Smooth muscle cell of the brain vasculature (primary cell): ENCODE data around the gene NPC1L1.

Experiments
- DNase-seq: peaks from one replicate; pipeline ENCODE4 v3.0.0-alpha.2; 2012; ENCODE audit warnings: low read depth, low spot score

Gene NPC1L1

GRCh38 chr7:44536090-44536489 lies 5.0 kb downstream of the NPC1L1 start:
- DNase-seq: no peak

GRCh38 chr7:44535348-44536064 lies 5.6 kb downstream of the NPC1L1 start:
- no peak for DNase-seq

- no peak for DNase-seq
These were observed 6.6 kb downstream of the NPC1L1 start for GRCh38 chr7:44534501-44534900.

GRCh38 chr7:44534087-44534486 lies 7.0 kb downstream of the NPC1L1 start:
- peak; percentile 15 for DNase-seq

GRCh38 chr7:44533301-44534055 lies 7.7 kb downstream of the NPC1L1 start:
- peak; percentile 29 for DNase-seq

- no peak for DNase-seq
These were observed 9.4 kb downstream of the NPC1L1 start for GRCh38 chr7:44531421-44532380.

- no peak for DNase-seq
These were observed 10.1 kb downstream of the NPC1L1 start for GRCh38 chr7:44530990-44531389.

- no peak for DNase-seq
These were observed 16.2 kb downstream of the NPC1L1 start for GRCh38 chr7:44524811-44525388.

GRCh38 chr7:44522315-44522714 lies 18.8 kb downstream of the NPC1L1 start:
- no peak for DNase-seq

- no peak for DNase-seq
These were observed 19.6 kb downstream of the NPC1L1 start for GRCh38 chr7:44521347-44522095.

GRCh38 chr7:44520574-44520973 lies 20.6 kb downstream of the NPC1L1 start:
- DNase-seq: no peak

GRCh38 chr7:44519546-44519945 lies 21.6 kb downstream of the NPC1L1 start:
- no peak for DNase-seq

GRCh38 chr7:44518761-44519160 lies 22.4 kb downstream of the NPC1L1 start:
- no peak for DNase-seq

- no peak for DNase-seq
These were observed 24.0 kb downstream of the NPC1L1 start for GRCh38 chr7:44517175-44517574.

GRCh38 chr7:44515590-44516268 lies 25.4 kb downstream of the NPC1L1 start:
- DNase-seq: no peak

GRCh38 chr7:44512736-44513135 lies 28.4 kb downstream of the NPC1L1 start:
- DNase-seq: no peak

GRCh38 chr7:44511863-44512468 lies 29.2 kb downstream of the NPC1L1 start:
- no peak for DNase-seq

- no peak for DNase-seq
These were observed 29.9 kb downstream of the NPC1L1 start for GRCh38 chr7:44511236-44511635.

- no peak for DNase-seq
These were observed 32.7 kb downstream of the NPC1L1 start for GRCh38 chr7:44508328-44509030.
